Heart left ventricle (tissue), 16 donors: ENCODE measurements around the gene RNLS. TPM values are rescaled to one million over a fixed set of nuclear protein-coding genes. Genes with fewer than 3 reads are reported as not detected.

Experiments used
- ATAC-seq, 4 donors: fragments of 200-7000 bp; cut with Tn5 transposase; one replicate each; pipeline ENCODE4 v1.9.1; 2020 to 2022; ENCODE audit warnings: moderate library complexity in 4 of 4, mild to moderate bottlenecking in 3 of 4, moderate number of reproducible peaks in 1 of 4
- DNase-seq, 5 donors: peaks; one replicate each; pipeline ENCODE4 v3.0.0-alpha.2; 2020
- H3K27ac ChIP-seq, 12 donors: fragments of 200-600 bp; sonication (generic) in 4 of 12; one replicate each; pipeline versions ENCODE4 v1.5.0 to v1.8.0; 2016 to 2022; ENCODE audit warnings: mild to moderate bottlenecking in 2 of 12
- H3K27me3 ChIP-seq, 9 donors: fragments of 200-600 bp; sonication (generic) in 2 of 9; one replicate each; pipeline versions ENCODE4 v1.5.1 to v1.8.0; 2016 to 2022; ENCODE audit warnings: mild to moderate bottlenecking in 3 of 9
- H3K36me3 ChIP-seq, 9 donors: fragments of 200-600 bp; sonication (generic) in 2 of 9; one replicate each; pipeline versions ENCODE4 v1.5.0 to v1.8.0; 2018 to 2022; ENCODE audit warnings: mild to moderate bottlenecking in 2 of 9
- H3K4me1 ChIP-seq, 12 donors: fragments of 200-600 bp; sonication (generic) in 4 of 12; one replicate each; pipeline versions ENCODE4 v1.5.0 to v1.8.0; 2016 to 2022; ENCODE audit warnings: mild to moderate bottlenecking in 3 of 12
- H3K4me3 ChIP-seq, 12 donors: fragments of 200-600 bp; sonication (generic) in 4 of 12; one replicate each; pipeline versions ENCODE4 v1.5.0 to v1.8.0; 2017 to 2022; ENCODE audit warnings: mild to moderate bottlenecking in 9 of 12, moderate library complexity in 4 of 12
- H3K9me3 ChIP-seq, 12 donors: fragments of 200-600 bp; sonication (generic) in 4 of 12; one replicate each; pipeline versions ENCODE4 v1.5.0 to v1.8.0; 2016 to 2022; ENCODE audit warnings: mild to moderate bottlenecking in 1 of 12
- CTCF ChIP-seq, 12 donors: fragments of 200-600 bp; sonication (generic) in 4 of 12; IDR thresholded peaks; one replicate each; pipeline versions ENCODE4 v1.5.0 to v1.8.0; 2018 to 2022; ENCODE audit warnings: antibody characterized with exemption in 12 of 12, mild to moderate bottlenecking in 5 of 12
- POLR2A ChIP-seq, 2 donors: fragments of 450-650 bp; IDR thresholded peaks; one replicate each; pipeline ENCODE4 v1.6.1; 2017; ENCODE audit warnings: antibody characterized with exemption in 2 of 2, mild to moderate bottlenecking in 2 of 2, moderate library complexity in 2 of 2
- WGBS, 4 donors: extraction: QIAGEN DNeasy Blood & Tissue Kit in 2 of 4; methylation state at CpG; one replicate each; pipeline versions ENCODE4 v1.1.5 to v1.1.7; 2013 to 2018; 5-methylcytosine and 5-hydroxymethylcytosine counted together
- intact Hi-C, 10 donors: fragments of 100-400 bp; cut with DNase I; formaldehyde crosslinking; loops; one replicate each; pipeline versions ENCODE4 v1.11.1 to v1.14.2; 2022
- polyA plus RNA-seq, 2 donors: library from polyadenylated mRNA; stranded (reverse); fragments of 200-250 nt; gene quantifications; one replicate each; pipeline ENCODE4 v1.2.3, GENCODE V29; 2013
- total RNA-seq, 9 donors: library from RNA; depleted of rRNA in 2 of 9; stranded (reverse); fragments of >200 nt in 2 of 9; fragmentation: NEBNext Ultra II Directional in 3 of 9; extraction: Animal tissue kit (Norgen Biotek cat#: 25700) in 3 of 9; gene quantifications; one replicate each; pipeline versions ENCODE4 v1.1.0 to v1.2.4, GENCODE V29; 2016 to 2023
- donor health status: ischemic (EF 13 %, LVEDD 7.1; RV severe dilation, severe dysfunction).
- donor health status: healthy with polysubstance abuse.
- donor health status: DM: no; HTN: yes; CAD: no.
- donor health status: DM: no; HTN: no; CAD: no.
- donor health status: ischemic (EF 25% LVEDD 6.9; RV normal size, moderate dysfunction).
- donor health status: ischemic (EF 25% LVEDD 5.7; RV mildly dilated, moderate dysfunction).
- donor health status: healthy.
- donor health status: DM: yes; HTN: yes; CAD: no.
- donor health status: ischemic (EF 35%, LVEDD 5.7; RV mildly dilated, moderate dysfunction).
- donor health status: nonischemic (EF 11% LVEDD 7.7; RV severe dilation, severe dysfunction).
- donor health status: DM: yes; HTN: yes; CAD: no.
- donor health status: PGD.
- donor health status: ischemic (EF 29% LVEDD 5.4; RV normal size, mild dysfunction).
- donor health status: nonischemic (EF 23%, LVEDD 6.1; RV moderate dilation, normal function).

The RNLS gene
- total and polyA plus RNA-seq, 11 donors, result 6.6 to 30.7 (median 15.1) TPM

GRCh38 chr10:88557256-88557655 is 25.9 kb downstream of the RNLS start:
- no peaks in the 10 kb centered on the region for H3K27me3 ChIP-seq
- no peak overlapping the region for H3K27ac ChIP-seq
- H3K36me3 ChIP-seq, result no peaks in the 10 kb centered on the region
- intact Hi-C loops, result loop anchor here in 6 of 10 donors (5.0 to 10.0 kb wide), 5 partner anchors 152 to 705 kb away; no protein-coding TSS in a partner anchor
- ATAC-seq (no peak), DNase-seq (no peak)
- H3K4me1 ChIP-seq, result peaks cover 0 to 2% (median 0%) of the 10 kb centered on the region in 12 donors
- 87 to 97% (median 92%) methylated on average over 1 of the region's 1 CpG for WGBS, 4 donors
- no peaks in the 10 kb centered on the region for H3K9me3 ChIP-seq
- H3K4me3 ChIP-seq, result no peak overlapping the region
- TF ChIP-seq POLR2A (IDR thresholded peaks at IDR 0.05) (no peak), CTCF (IDR thresholded peaks at IDR 0.05) (no peak)

GRCh38 chr10:88555190-88555908 is 27.8 kb downstream of the RNLS start:
- Histone ChIP-seq H3K36me3 (no peaks in the 10 kb centered on the region), H3K4me3 (no peak overlapping the region), H3K27ac (no peak overlapping the region), H3K4me1 (peaks cover 0 to 2% (median 0%) of the 10 kb centered on the region in 12 donors), H3K9me3 (no peaks in the 10 kb centered on the region), H3K27me3 (no peaks in the 10 kb centered on the region)
- DNase-seq, result no peak
- intact Hi-C loops, result loop anchor here in 6 of 10 donors (2.0 to 10.0 kb wide), 6 partner anchors 151 to 703 kb away; no protein-coding TSS in a partner anchor
- TF ChIP-seq POLR2A (IDR thresholded peaks at IDR 0.05) (no peak), CTCF (IDR thresholded peaks at IDR 0.05) (no peak)
- WGBS, 4 donors, result 70 to 77% (median 74%) methylated on average over 7 of the region's 7 CpGs
- ATAC-seq, result peak in 3 of 4 donors; percentile 30 to 60 (median 44)

GRCh38 chr10:88553116-88553752 is 29.9 kb downstream of the RNLS start:
- Histone ChIP-seq H3K4me3 (no peak overlapping the region), H3K4me1 (peaks cover 0 to 2% (median 0%) of the 10 kb centered on the region in 12 donors), H3K9me3 (no peaks in the 10 kb centered on the region), H3K27me3 (no peaks in the 10 kb centered on the region), H3K36me3 (no peaks in the 10 kb centered on the region), H3K27ac (no peak overlapping the region)
- 60 to 69% (median 62%) methylated on average over 2 of the region's 2 CpGs for WGBS, 4 donors
- DNase-seq (peak in 4 of 5 donors; percentile 29 to 47 (median 40)), ATAC-seq (peak; percentile 88 to 96 (median 90))
- intact Hi-C loops, result loop anchor here in 9 of 10 donors (2.0 to 10.0 kb wide), 12 partner anchors 81 to 896 kb away; partner anchors contain the start of genes KLLN (in 1 of the 9), PAPSS2 (in 1 of the 9) and PTEN (in 1 of the 9)
- TF ChIP-seq CTCF (IDR thresholded peaks at IDR 0.05) (peak; percentile 58 to 85 (median 70)), POLR2A (IDR thresholded peaks at IDR 0.05) (no peak)

- intact Hi-C loops, result loop anchor here in 9 of 10 donors (5.0 to 10.0 kb wide), 10 partner anchors 79 to 894 kb away; partner anchors contain the start of genes KLLN (in 1 of the 9), PAPSS2 (in 1 of the 9) and PTEN (in 1 of the 9)
- no peak for ATAC-seq
- no peaks in the 10 kb centered on the region for H3K27me3 ChIP-seq
Observed at GRCh38 chr10:88551246-88551645, 31.9 kb downstream of the RNLS start.

More at GRCh38 chr10:88551246-88551645, 31.9 kb downstream of the RNLS start:
- WGBS, 4 donors, result 85 to 93% (median 86%) methylated on average over 2 of the region's 2 CpGs
- Histone ChIP-seq H3K4me3 (no peak overlapping the region), H3K4me1 (peaks cover 0 to 7% (median 0%) of the 10 kb centered on the region in 12 donors), H3K36me3 (no peaks in the 10 kb centered on the region), H3K27ac (no peak overlapping the region), H3K9me3 (no peaks in the 10 kb centered on the region)
- TF ChIP-seq CTCF (IDR thresholded peaks at IDR 0.05), result no peak
- no peak for TF ChIP-seq POLR2A (IDR thresholded peaks at IDR 0.05)
- DNase-seq, result no peak
